ENCODE results near the gene ZNF568.

The ZNF568 gene

GRCh38 chr19:36973021-36973843 lies 57.1 kb downstream of the ZNF568 start:
- peak overlapping the region; percentile 84 for H3K27ac ChIP-seq
- TF ChIP-seq, protein P1, sequence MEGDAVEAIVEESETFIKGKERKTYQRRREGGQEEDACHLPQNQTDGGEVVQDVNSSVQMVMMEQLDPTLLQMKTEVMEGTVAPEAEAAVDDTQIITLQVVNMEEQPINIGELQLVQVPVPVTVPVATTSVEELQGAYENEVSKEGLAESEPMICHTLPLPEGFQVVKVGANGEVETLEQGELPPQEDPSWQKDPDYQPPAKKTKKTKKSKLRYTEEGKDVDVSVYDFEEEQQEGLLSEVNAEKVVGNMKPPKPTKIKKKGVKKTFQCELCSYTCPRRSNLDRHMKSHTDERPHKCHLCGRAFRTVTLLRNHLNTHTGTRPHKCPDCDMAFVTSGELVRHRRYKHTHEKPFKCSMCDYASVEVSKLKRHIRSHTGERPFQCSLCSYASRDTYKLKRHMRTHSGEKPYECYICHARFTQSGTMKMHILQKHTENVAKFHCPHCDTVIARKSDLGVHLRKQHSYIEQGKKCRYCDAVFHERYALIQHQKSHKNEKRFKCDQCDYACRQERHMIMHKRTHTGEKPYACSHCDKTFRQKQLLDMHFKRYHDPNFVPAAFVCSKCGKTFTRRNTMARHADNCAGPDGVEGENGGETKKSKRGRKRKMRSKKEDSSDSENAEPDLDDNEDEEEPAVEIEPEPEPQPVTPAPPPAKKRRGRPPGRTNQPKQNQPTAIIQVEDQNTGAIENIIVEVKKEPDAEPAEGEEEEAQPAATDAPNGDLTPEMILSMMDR (conservative IDR thresholded peaks at IDR 0.05), result peak; percentile 100

DNA sequence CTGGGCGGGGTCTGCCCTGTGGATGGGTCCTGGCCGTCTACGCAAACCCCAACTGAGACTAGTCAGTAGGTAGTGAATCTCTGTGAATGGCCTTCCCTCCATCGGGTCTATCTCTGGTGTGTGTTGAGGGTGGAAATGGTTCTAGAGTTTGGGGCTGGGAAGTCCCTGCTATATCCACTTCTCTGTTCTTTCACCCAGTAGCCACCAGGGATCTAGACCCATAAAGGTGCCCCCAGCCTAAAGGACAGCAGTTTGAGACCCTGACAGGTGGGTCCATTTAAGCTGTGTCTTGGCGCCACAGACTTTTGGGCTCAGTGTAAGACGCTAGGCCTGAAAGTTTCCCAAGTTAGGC lies 57.7 kb downstream of the ZNF568 start:
- TF ChIP-seq, protein P1 (conservative IDR thresholded peaks at IDR 0.05), result no peak
- H3K27ac ChIP-seq, result peak overlapping the region; percentile 84

DNA sequence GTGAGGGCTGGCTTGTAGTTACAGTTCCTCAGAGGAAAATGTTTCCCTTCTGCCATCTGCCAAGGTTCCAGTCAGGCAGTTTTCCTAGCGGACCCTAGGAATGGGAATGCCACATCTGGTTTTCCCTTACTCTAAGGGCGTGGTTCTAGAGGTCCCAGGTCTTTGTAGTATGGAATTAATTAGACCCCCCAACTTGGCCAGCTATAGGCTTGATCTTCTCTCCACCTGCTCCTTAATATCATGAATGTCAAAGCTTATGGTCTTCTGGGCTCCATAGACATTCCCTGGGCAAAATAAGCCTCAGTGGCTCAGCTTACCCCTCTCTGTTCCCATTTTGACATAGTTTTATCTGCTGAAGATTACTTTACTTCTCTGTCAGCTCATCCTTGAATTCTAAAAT lies 70.0 kb downstream of the ZNF568 start:
- H3K27ac ChIP-seq, result no peak overlapping the region
- TF ChIP-seq, protein P1 (conservative IDR thresholded peaks at IDR 0.05), result no peak

DNA sequence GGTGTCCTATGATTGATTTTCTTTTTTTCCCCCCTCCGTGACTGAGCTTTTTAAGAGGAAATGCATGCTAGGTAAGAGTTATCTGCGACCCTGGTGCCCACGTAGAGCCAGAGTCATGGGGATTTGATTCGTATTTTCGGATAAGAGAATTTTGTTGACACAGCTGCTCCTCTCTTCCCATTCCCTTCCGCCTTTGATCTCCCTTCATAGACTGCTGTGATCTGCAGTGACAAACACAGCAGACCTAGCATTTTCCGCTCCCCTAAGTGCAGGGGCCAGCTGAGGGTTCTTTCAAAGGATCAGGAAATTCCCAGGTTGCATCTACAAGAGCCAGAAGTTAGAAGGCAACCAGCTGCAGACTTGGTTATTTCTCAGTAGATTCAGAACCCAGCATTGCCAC lies 70.5 kb downstream of the ZNF568 start:
- no peak overlapping the region for H3K27ac ChIP-seq
- TF ChIP-seq, protein P1 (conservative IDR thresholded peaks at IDR 0.05), result no peak

GRCh38 chr19:36987091-36987490 lies 71.0 kb downstream of the ZNF568 start:
- H3K27ac ChIP-seq, result no peak overlapping the region
- TF ChIP-seq, protein P1 (conservative IDR thresholded peaks at IDR 0.05), result no peak

DNA sequence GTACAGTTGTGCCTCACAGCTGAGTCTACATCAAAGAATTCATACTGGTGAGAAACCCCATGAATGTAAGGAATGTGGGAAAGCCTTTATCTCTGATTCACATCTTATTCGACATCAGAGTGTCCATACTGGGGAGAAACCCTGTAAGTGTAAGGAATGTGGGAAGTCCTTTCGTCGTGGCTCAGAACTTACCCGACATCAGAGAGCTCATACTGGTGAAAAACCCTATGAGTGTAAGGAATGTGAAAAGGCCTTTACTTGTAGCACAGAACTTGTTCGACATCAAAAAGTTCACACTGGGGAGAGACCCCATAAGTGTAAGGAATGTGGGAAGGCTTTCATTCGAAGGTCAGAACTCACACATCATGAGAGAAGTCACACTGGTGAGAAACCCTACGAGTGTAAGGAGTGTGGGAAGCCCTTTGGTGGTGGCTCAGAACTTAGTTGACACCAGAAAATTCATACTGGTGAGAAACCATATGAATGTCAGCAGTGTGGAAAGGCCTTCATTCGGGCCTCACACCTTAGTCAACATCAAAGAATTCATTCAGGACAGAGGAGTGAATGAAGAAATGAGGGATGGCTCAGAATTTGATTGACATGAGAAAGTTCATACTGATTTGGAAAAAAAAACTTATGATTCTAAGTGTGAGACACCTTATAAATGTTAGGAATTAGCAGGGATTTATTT lies 81.2 kb downstream of the ZNF568 start:
- H3K27ac ChIP-seq, result no peak overlapping the region
- TF ChIP-seq, protein P1 (conservative IDR thresholded peaks at IDR 0.05), result no peak

DNA sequence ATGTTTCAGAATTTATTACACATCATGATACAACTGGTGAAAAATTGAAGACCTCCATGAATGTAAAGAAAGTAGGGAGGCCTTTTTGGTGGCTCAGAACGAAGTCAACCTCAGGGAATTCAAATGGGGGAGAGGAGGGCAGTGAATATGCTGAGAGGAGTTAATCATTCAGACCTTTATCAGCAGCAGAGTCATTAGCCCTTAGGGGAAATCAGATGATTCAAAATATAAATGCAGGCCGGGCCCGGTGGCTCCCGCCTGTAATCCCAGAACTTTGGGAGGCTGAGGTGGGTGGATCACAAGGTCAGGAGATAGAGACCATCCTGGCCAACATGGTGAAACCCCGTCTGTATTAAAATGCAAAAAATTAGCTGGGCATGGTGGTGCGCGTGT lies 81.7 kb downstream of the ZNF568 start:
- no peak overlapping the region for H3K27ac ChIP-seq
- TF ChIP-seq, protein P1 (conservative IDR thresholded peaks at IDR 0.05), result no peak
